Renal cortical epithelial cell (primary cell): Measurements from ENCODE around the gene SEPTIN5. TPM values are rescaled to one million over a fixed set of nuclear protein-coding genes. Genes with fewer than 3 reads are reported as not detected.

Source experiments
- total RNA-seq: library from RNA; depleted of rRNA; stranded (reverse); fragments of >200 nt; gene quantifications from 2 replicates; pipeline ENCODE4 v1.2.3, GENCODE V29; 2014

SEPTIN5 gene
- total RNA-seq, 1 donor from 2014 or later, result 1.1 TPM

Other genes with a start within 250 kb of the SEPTIN5 start
- gene UFD1, start 235.3 kb upstream of the SEPTIN5 start, total RNA-seq, result 44.9 and 84.4 TPM in 2 replicates
- gene CDC45, start 234.6 kb upstream of the SEPTIN5 start, total RNA-seq, result 0.70 and 19.3 TPM in 2 replicates
- 1.3 and 1.9 TPM in 2 replicates for gene CLDN5, start 190.1 kb upstream of the SEPTIN5 start, total RNA-seq
- gene GP1BB, start 9.0 kb downstream of the SEPTIN5 start, total RNA-seq, result not detected in 2 replicates
- 0.17 and 0.50 TPM in 2 replicates for gene TBX1, start 46.3 kb downstream of the SEPTIN5 start, total RNA-seq
- 4.9 and 7.3 TPM in 2 replicates for gene GNB1L, start 140.4 kb downstream of the SEPTIN5 start, total RNA-seq
- 6.3 and 16.9 TPM in 2 replicates for gene RTL10, start 140.4 kb downstream of the SEPTIN5 start, total RNA-seq
- gene COMT, start 227.3 kb downstream of the SEPTIN5 start, total RNA-seq, result 246 and 480 TPM in 2 replicates
- gene TXNRD2, start 227.3 kb downstream of the SEPTIN5 start, total RNA-seq, result 15.0 and 22.6 TPM in 2 replicates